Globus pallidus (tissue), 1 donor: ENCODE data around the gene RALY.

Source experiments
- DNase-seq: peaks from one replicate; pipeline ENCODE4 v3.0.0-alpha.2; 2015; ENCODE audit warnings: low spot score

Gene RALY

DNA sequence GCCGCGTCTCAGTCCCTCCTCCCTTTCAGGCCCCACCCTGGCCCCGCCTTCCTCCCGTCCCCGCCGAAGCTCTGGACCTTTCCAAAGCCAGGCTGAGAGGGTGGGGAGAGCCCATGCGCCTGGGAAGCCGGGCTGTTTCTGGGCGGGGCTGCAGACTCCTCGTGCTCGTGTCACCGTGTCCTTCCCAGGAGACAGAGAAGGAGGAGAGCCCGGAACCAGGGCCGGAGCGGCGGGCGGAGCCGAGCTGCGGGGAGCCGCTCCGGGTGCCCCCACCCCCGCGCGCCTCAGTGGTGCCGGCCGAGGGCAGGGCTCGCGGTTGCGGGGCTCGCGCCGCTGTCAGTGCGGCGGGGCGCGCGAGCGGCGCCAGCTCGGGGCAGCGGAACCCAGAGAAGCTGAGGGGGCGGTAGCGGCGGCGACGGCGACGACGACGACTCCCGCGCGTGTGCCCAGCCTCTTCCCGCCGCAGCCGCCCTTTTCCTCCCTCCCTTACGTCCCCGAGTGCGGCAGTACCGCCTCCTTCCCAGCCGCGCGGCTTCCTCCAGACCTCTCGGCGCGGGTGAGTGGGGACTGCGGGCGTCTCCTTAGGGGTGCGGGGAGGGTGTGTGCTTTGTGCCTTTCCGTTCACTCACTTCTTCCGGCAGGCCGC, at the start of gene RALY:
RALY (plus strand) TSS at position 336 of the 646 bp plus-strand sequence. CDS start 78,164 bp downstream, outside the sequence.
- no peak for DNase-seq

- DNase-seq: no peak
Observed at GRCh38 chr20:33944914-33945313, 48.8 kb upstream of the RALY start.

DNA sequence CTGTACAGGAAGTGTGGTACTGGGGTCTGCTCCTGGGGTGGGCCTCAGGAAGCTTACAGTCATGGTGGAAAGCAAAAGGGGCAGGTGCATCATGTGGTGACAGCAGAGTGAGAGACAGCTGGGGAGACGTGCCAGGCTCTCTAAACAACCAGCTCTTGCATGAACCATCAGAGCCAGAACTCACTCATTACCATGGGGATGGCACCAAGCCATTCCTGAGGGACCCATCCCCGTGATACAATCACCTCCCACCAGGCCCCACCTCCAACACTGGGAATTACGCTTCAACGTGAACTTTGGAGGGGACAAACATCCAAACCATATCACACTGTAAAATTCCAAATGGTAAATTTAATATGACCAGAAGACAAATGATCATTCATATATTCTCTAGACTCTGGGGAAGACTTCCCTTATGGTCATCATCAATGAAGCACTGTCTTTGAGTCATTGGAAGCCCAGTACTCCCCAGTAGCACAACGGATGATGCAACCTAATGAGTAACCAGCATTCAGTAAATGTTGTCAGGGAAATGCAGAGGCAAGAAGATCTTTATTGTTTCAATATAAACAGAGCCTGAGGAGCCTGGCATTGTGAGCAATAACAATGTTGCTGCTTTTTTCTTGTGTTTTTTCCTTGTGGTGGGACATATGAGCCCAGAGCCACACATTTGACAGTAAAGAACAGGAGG, 48.2 kb upstream of the RALY start:
- DNase-seq: peak; percentile 95

DNA sequence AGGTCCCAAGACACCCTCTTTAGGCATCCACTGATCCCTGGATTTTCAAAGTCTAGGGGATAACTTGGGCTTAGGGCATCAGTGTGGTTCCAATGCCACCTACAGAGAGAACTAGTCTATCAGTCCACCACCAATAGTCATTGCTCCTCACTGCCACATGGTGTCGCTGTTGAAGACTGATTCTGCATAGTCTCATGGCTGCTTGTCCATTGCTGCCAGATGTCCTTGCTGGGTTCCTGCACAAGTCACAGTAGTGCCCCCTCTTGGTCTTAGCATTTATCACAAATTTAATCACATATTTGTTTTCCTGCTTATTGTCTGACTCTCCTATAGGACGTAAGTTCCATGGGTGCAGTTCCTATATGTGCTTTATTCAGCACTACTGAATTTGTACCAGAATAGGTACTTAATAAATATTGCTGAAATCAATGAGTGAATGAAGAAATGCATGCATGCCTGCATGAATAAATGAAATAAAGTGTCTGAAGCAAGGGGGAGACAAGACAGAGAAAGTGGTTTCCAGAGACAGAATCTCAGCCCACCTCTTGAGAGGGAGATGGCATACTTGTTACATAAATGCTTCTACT, 45.9 kb upstream of the RALY start:
- no peak for DNase-seq

- DNase-seq: no peak
Observed at GRCh38 chr20:33948480-33948879, 45.2 kb upstream of the RALY start.

- no peak for DNase-seq
Observed at GRCh38 chr20:33951171-33951570, 42.5 kb upstream of the RALY start.

- DNase-seq: no peak
Observed at GRCh38 chr20:33954504-33954903, 39.2 kb upstream of the RALY start.

GRCh38 chr20:33963751-33964150, 30.0 kb upstream of the RALY start:
- peak; percentile 8 for DNase-seq

GRCh38 chr20:33964441-33964840, 29.3 kb upstream of the RALY start:
- no peak for DNase-seq

GRCh38 chr20:33967126-33967525, 26.6 kb upstream of the RALY start:
- no peak for DNase-seq

DNA sequence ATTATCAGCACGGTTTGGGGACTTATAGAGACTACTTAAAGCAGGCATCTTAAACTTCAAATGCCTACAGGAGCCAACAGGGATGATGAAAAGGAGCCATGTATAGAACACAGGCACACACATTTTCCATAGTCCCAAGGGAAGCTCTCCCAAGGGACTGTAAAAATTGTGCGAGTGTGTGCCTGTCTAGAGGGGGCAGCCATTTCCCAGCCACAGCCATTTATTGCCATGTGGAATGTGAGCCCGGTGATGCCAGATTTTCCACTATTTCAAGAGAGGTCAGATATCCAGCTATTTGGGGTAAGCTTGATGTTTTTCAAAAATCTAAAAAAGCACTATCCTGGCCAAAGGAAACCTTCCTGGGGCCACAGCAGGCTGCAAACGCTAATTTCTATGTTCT, 24.1 kb upstream of the RALY start:
- DNase-seq: no peak

- no peak for DNase-seq
Observed at GRCh38 chr20:33970229-33970628, 23.5 kb upstream of the RALY start.

- DNase-seq: no peak
Observed at GRCh38 chr20:33971147-33971975, 22.4 kb upstream of the RALY start.

GRCh38 chr20:33976959-33977358, 16.8 kb upstream of the RALY start:
- no peak for DNase-seq

- no peak for DNase-seq
Observed at GRCh38 chr20:33977535-33977934, 16.2 kb upstream of the RALY start.

DNA sequence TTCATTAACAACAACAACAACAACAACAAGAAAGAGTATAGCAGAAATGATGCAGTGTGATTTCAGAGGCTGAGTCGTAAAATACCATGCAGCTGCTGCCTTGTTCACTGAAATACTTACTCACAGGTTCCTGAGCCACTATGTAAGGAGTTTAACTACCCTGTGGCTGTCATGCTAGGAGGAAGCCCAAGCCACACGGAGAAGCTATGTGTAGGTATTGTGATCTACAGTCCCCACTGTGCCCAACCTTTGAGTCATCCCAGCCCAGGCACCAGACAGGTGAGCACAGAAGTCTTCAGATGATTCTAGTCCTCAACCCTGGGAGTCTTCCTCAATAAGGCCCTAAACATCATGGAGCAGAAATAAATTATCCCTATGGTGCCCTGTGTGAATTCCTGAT, 14.6 kb upstream of the RALY start:
- no peak for DNase-seq

DNA sequence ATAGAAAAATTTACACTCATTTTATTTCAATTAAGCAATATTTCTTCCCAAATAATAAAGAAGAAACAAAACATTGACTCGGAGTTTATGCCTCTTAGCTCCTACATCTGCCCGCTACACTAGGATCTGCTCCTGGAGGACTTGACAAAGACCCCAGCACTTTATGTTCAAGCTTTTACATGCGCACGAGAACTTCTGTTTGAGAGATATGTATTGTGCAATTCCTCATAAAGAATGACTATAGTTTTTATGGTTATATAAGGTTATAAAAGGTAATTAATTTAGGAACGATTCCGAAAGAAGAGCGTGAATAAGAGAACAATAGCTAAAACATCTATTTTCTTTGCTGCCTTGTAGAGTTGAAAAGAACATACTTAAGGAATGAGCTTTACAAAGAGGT, 12.4 kb upstream of the RALY start:
- no peak for DNase-seq

- no peak for DNase-seq
Observed at GRCh38 chr20:33981964-33982363, 11.7 kb upstream of the RALY start.

- no peak for DNase-seq
Observed at GRCh38 chr20:33983371-33983770, 10.3 kb upstream of the RALY start.

DNA sequence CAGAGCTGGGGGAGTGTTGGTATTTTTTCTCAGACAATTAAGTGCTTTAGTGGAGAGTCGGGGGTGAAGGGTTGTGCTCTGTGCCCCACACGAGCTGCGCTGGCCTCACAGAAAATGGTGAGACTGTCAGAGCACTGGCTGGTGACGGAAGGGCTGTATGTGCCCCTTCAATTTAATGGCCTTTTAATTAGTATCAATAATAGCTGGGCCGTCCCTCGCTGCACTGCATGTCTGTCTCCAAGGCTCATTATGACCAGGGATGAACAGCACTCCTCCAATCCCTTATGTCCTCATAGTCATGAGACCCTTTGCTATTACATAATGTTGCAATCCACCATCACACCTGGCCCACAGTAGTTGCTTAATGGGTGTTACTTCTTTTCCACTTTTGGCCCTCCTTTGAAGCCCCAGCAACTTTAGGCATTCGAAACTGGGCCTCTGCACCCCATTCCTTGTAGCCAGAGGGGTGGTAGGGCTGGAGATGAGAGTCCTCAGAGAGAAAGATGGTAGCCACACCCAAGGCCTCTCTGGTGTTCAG, 9.5 kb upstream of the RALY start:
- no peak for DNase-seq

- DNase-seq: no peak
Observed at GRCh38 chr20:33985280-33985679, 8.4 kb upstream of the RALY start.

- no peak for DNase-seq
Observed at GRCh38 chr20:33985830-33986229, 7.9 kb upstream of the RALY start.
